ENCODE results near the gene MYO6.
"Not testable (repeated sequence)": the region's sequence is repeated elsewhere in the genome, so short reads cannot be mapped to it uniquely, and the experiment has no call there.

The MYO6 gene

DNA sequence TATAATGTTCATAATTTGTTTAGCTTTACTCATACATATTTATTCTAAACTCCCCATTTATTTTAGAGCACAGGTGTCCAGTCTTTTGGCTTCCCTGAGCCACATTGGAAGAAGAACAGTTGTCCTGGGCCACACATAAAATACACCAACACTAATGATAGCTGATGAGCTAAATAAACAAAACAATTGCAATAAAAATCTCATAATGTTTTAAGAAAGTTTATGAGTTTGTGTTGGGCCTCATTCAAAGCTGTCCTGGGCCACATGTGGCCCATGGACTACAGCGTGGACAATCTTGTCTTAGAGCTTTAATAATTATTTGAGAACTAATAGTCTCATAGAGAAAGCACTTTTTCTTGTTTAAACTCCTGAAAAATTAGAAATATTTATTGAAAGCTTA, 131.3 kb downstream of the MYO6 start:
- DNase-seq (ENCODE audit: extremely low read depth in 1 of 2, low read depth in 1 of 2), result no peak

DNA sequence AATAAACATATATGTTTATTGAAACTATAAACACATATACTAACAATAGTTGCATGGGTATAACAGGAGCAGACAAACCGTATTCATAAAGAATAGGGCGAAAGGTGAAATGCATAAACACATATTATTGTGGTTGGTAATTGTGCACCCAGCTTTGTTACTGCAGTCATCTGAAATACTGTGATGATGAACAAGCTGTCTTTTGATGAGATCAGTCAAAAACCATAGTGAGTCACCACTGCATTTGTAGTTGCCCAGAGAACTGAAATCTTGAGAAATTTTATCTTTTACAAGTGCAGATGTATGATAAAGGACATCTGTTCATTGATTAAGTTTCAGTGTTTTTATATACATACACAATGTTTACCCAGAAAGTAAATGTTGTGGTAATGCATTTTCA, 133.7 kb downstream of the MYO6 start:
- no peak for DNase-seq (ENCODE audit: extremely low read depth in 1 of 2, low read depth in 1 of 2)

DNA sequence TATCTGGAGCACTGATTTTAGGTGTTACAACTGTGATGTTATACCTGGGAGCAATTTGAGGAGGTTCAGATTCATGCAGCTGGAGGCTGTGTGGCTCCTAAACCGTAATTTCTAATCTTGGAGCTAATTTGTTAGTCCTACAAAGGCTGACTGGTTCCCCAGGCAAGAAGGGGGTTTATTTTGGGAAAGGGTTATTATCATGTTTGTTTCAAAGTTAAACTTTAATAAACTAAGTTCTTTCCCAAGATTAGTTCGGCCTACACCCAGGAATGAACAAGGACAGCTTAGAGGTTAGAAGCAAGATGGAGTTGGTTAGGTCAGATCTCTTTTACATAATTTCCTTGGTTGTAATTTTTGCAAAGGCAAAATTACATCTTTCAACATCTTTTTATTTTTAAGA, 135.8 kb downstream of the MYO6 start:
- DNase-seq (ENCODE audit: extremely low read depth in 1 of 2, low read depth in 1 of 2), result no peak

DNA sequence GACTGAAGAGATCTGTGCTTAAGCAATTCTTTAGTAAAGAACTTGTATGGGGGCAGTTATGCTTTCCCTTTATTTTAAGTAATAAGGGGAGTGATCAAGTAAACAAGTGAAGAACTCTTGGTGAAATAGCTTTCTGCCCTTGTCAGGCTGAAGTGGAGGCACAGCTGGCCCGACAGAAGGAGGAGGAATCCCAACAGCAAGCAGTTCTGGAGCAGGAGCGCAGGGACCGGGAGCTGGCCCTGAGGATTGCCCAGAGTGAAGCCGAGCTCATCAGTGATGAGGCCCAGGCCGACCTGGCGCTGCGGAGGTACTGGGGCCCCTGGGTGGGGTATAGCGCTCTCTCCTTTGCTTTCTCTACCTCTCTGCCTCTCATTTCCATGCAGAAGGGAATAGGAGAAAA, 143.3 kb downstream of the MYO6 start:
- no peak for DNase-seq (ENCODE audit: extremely low read depth in 1 of 2, low read depth in 1 of 2)

DNA sequence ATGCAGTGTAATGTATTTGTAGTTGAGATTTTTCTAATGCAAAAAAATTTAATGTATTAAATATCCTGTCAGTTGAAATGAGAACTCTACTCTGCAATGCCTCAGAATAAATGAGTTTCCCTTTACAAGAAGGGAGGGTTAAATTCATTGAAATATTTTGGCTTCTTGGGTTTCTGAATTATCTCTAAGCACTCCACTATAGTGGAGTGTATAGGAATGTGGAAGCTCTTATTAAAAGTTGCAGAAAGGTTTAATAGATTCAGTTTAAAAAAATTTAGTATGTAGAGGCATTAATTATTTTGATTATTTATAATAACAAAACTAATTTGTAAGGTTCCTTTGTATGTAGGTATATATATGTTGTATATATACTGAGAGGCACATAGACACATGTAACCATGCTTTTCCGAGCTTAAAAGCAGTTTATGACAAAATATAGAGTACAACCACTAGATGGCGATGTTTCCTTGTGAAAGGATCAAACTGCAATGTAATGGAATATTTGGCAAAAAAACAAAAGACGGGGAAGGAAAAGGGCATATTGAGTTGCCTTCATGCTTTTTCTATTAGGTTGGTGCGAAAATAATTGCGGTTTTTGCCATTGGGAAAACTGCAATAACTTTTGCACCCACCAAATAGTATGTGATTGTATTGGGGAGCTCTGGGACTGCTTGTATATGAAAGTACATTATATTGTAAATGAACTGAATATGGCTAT, 144.2 kb downstream of the MYO6 start:
- DNase-seq (ENCODE audit: extremely low read depth in 1 of 2, low read depth in 1 of 2), result no peak

DNA sequence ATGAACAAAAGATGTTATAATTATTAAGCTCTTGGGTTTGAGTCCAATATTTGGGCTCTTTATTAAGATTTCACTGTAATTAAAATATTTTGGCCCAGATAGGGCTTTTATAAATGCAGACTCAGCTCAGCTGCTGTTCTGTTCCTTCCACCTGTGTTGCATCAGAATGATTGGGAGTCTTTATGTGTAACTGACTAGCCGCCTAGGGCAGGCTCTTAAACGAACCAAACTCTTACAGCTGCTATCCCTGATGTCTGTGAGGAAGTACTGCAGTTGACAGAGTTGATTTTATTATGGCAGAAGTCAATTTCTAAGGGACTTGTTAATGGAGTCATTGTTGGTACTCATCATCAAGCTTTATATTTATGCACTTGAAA, 144.7 kb downstream of the MYO6 start:
- DNase-seq (ENCODE audit: extremely low read depth in 1 of 2, low read depth in 1 of 2), result no peak

DNA sequence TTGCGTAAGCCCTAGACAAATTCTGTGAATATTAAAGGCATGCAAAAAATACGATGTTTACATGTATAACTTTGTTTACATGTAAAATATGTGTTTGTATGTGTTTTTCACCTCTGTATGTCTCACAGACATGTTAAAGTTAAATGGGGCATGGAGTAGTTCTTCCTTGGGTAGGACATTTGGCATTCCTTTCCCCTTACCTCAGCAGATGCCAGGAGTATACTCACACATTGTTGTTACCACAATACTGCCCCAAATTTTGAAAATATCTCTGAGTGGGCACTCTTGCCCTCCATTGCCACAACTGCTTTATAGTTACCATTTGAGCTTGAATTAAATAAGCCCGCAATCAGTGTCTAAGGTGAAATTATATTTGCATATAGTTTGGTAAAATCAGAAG, 147.5 kb downstream of the MYO6 start:
- DNase-seq (ENCODE audit: extremely low read depth in 1 of 2, low read depth in 1 of 2), result no peak

DNA sequence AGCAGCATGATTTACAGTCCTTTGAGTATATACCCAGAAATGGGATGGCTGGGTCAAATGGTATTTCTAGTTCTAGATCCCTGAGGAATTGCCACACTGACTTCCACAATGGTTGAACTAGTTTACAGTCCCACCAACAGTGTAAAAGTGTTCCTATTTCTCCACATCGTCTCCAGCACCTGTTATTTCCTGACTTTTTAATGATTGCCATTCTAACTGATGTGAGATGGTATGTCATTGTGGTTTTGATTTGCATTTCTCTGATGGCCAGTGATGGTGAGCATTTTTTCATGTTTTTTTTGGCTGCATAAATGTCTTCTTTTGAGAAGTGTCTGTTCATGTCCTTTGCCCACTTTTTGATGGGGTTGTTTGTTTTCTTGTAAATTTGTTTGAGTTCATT, 151.2 kb downstream of the MYO6 start:
- DNase-seq (ENCODE audit: extremely low read depth in 1 of 2, low read depth in 1 of 2), result not testable (repeated sequence)

DNA sequence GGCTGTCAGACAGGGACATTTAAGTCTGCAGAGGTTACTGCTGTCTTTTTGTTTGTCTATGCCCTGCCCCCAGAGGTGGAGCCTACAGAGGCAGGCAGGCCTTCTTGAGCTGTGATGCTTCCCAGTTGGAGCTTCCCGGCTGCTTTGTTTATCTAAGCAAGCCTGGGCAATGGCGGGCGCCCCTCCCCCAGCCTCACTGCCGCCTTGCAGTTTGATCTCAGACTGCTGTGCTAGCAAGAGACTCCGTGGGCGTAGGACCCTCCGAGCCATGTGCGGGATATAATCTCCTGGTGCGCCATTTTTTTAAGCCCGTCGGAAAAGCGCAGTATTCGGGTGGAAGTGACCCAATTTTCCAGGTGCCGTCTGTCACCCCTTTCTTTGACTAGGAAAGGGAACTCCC, 156.1 kb downstream of the MYO6 start:
- not testable (repeated sequence) for DNase-seq (ENCODE audit: extremely low read depth in 1 of 2, low read depth in 1 of 2)

DNA sequence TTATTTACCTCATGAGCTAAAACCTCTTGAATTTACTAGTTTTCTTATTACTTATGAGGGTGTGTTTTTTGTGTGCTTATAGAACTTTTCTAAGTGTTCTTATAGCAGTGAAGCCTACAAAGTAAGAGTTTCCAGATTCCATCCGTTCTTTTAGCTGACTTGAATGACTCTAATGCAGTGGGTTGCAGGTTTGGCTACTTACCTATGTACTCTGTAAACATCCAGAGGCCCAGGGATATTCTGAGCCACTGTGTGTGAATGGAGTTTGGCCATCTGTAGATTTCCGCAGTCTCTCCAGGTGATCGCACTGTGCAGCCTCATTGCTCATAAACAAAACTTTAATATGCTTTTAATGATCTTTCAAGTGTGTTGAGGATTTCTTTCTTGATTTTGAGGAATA, 157.8 kb downstream of the MYO6 start:
- DNase-seq (ENCODE audit: extremely low read depth in 1 of 2, low read depth in 1 of 2), result no peak

DNA sequence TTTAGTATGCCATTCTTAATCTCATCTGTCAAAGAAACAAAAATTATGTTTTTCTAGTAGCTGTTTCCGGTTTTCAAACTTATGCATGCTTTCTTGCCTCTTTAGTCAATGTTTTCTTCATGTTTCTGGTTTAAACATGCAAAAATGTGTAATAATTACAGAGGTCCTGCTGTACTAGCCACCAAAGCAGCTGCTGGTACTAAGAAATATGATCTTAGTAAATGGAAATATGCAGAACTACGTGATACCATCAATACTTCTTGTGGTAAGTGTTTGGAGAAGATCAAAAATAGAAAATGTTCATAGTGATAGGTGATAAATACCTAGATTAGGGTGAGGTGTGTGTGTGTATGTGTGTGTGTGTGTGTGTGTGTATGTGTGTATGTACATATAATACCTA, 158.4 kb downstream of the MYO6 start:
- no peak for DNase-seq (ENCODE audit: extremely low read depth in 1 of 2, low read depth in 1 of 2)

DNA sequence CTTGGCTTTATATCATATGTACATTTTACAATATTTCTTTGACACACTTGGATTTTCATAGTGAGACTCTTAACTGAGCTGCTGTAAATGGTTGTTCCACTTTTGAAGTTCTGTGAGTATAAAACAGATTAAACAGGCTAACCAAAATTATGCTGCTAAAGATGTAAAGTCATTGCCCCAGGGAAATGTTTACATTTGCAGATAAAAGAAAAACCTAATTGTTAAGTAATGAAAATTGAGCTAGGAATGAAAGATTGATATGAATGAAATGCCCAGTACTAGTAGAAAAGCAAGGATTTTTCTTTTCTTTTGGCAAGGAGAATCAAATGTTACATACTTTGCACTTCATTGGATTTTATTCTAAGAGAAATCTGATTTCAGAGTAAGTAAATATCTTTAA, 164.0 kb downstream of the MYO6 start:
- no peak for DNase-seq (ENCODE audit: extremely low read depth in 1 of 2, low read depth in 1 of 2)

DNA sequence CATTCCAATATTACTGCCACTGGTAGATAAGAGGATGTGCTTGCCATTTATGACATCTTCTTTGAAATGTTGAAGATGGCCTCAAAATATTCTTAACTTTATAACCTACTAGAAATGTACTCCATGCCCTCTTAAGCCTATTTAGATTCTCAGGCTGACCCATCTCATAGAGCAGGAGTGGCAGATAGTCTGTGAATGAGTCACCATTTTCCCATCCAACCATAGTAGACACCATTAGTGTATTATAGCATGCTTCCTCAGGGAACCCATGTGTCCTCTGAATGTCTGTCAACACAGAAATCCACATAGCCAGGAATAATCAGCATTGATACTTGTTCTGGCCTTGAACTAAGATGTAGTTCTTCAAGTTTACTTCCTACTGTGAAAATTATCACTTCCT, 173.2 kb downstream of the MYO6 start:
- no peak for DNase-seq (ENCODE audit: extremely low read depth in 1 of 2, low read depth in 1 of 2)

DNA sequence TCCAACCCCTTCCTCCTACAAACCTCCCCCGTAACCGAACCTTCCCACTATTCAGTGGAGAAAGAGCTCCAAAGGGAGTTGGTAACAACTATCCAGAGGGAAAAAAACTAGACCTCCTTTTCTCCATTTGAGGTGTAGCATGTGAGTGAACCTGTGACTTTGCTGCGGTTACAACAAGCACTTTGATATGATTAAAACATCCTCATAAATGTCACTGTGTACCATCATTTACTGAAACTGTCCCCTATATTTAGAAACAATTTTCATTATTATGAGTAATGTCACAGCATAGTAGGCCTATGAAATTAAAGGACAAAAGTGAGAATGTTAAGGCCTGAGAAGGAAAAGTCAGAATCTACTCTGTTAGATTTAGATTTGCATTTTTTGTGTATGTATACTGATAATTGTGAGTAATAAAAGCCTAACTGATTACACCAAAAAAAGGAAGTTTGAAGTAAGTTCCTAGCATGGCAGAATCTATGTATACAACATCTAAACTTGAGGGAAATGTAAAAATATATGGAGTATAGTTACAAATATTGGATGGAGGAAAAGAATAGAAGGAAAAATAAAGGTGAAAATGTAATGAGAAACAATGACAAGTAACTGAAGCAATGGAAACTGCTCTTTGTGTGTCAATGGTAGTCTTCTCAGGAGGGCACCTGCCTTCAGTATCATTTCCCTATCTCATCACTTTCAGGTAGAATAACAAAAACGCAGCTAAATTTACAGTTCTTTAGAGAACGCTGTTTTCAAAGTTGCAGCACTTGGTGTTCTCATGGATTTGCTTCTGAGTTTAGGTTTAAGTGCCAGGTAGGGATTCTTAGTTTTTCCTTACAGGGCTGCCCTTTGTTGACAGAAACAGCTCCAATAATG, 177.5 kb downstream of the MYO6 start:
- no peak for DNase-seq (ENCODE audit: extremely low read depth in 1 of 2, low read depth in 1 of 2)

DNA sequence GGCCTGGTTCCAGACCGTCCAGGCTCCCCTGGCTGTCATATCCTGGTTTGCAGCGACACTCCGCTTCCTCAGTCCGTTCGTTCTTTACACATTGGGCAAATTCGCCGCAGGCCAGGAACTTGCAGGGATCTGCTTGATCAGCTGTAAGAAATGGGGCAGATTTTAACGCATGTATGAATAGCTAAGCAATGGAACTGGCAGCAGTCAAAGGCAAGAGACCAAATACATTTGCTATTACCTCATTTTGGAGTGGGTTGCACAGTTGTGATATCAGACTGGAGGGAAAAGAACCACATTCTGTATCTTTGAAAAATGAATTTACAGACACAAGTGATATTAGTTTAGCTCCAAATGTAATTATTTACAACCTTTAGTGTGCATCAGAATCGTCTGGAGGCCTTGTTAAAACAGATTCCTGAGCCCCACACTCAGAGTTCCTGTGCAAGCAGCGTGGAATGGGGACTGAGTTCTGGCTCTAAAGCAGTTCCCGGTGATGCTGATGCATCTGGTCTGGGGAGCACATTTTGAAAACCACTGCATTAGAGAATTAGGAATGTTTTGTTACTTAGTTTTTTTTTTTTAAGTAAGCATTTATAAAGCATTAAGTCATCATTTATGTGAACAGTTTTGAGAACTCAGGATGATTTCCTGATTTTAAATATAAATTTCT, 182.1 kb downstream of the MYO6 start:
- DNase-seq (ENCODE audit: extremely low read depth in 1 of 2, low read depth in 1 of 2), result no peak

DNA sequence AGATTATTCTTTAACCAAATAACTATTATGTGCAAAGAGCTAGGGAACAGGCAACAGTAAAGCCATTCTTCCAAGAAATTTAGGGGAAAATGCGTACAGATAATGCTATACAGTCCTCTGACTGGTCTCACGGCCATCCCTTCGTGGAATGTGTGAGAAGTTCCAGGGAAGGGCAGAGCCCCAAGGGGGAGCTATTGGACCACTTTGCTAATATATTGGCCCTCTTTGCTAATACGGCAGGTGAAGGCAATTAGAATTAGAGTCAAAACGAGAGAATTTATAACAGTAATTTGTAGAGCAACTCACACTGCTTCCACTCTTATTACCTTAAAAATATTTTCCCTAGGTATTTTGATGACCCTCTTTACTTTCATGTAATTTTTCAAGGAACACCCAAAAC, 183.0 kb downstream of the MYO6 start:
- no peak for DNase-seq (ENCODE audit: extremely low read depth in 1 of 2, low read depth in 1 of 2)

DNA sequence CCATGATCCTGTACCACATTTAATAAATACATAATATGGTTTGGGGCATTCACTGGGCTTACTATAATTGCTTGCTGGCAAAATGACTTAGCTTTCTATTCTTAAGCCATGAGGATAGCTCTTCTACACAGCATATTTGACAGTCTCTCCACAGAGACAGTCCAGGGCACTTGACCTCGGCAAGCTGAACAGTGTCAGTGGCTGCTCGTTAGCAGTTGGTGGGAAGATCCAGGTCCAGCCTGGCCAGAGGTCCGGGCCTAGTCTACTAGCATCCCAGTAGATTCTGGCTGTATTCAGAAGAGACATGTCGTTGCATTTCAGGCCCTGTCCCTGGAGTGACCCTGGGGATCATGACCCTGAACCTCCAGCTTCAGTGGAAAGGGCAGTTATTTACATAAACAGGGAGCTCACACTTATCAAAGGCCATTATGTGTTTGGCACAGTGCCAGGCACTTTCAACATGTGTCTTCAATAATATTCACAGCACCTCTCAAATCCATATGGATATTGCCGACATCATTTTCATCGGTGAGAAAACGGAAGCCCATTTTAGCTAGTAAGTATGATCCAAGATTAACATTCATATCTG, 184.4 kb downstream of the MYO6 start:
- no peak for DNase-seq (ENCODE audit: extremely low read depth in 1 of 2, low read depth in 1 of 2)

DNA sequence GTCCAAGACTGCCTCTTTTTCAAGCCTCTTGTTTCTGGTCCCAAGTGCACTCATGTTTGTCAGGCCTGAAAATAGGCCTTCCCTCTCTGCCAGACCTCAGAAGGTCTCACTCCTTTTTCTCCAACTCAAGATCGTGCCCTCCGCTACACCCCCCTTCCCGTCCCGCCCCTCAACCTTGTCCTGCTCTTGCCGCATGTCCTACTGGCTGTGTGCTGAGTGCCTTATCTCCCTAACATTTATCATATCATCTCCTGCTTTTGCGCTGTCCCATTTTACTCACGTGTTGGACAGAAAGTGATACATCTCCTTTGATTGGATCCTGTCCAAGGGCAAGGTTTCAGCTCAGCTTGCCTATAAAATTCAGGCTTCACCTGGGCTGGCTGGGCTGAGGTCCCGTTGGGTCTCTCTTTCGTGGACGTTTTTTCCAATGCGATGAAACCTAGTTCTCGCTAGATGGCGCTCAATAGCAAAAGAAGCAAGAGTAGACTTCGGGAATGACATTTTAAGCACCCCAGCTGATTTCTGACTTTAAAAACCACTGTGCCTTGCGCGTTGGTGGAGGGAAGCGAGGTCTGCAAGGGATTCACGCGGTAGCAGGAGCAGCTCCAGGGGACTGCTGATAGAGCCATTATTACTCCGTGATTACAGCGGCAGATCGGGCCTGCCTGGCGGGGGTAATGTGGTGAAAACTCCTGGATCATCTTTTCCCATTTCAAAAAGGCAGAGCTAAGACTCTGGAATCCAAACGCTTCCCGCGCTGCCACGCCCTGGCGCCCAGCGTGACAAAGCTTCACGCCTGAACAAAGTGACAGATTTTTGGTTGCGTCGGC, 185.8 kb downstream of the MYO6 start:
- DNase-seq (ENCODE audit: extremely low read depth in 1 of 2, low read depth in 1 of 2), result no peak

DNA sequence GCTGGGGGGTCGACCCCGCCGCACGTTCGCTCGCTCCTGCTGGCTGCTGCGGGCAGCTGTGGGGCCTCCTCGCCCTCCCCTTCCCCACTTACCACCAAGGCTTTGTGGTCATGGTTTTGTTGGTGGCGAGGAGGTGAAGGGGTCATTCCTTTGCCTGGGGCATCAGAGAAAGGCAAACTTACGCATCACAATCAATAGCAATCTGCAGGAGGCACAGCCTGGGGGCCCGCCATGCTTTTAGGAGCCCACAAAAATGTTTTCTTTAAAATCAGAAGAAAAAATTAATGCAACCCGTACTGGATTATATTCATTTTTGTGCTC, 186.4 kb downstream of the MYO6 start:
- no peak for DNase-seq (ENCODE audit: extremely low read depth in 1 of 2, low read depth in 1 of 2)

DNA sequence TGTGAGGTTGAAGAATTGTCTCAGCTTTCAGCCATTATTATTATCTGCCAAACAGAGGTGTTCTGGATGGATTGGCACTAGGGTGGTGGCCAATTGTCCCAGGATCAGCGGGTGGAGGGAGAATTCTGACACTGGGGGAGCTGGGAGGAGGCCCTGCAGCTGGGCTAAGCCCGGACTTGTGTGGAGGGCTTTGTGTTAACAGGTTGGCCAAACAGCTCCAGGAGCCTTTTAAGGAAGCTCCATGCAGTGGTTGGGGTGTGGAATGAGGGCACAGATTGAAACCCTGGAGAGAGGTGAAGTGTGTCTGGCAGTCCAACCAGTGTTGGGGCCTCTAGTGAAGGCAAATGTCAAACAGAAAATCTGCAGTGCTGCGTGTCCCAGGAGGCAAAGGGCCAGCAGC, 187.6 kb downstream of the MYO6 start:
- DNase-seq (ENCODE audit: extremely low read depth in 1 of 2, low read depth in 1 of 2), result no peak

DNA sequence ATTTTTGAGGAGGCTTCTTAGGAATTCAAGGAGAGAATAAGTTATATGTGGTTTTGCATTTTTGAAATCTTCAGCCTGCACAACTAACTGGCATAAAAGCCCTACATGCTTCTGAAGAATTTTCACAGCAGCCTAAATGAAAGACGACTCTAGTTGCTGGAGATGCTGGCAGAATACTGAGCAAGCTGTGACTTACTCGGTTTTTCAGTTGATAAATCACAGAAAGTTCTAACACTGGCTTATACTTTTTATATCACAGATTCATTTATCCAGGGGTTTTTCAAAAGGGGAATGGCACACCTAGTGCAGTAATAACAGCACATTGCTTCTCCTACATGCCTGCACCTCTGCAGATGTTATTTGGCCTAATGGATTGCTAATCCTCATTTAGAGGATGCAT, 188.8 kb downstream of the MYO6 start:
- no peak for DNase-seq (ENCODE audit: extremely low read depth in 1 of 2, low read depth in 1 of 2)

All from activated CD8-positive, alpha-beta memory T cell treated with anti-CD3 and anti-CD28 coated beads for 1 hour (primary cell).